Smooth muscle cell (in vitro differentiated cells): ENCODE measurements around the gene FAM229A. TPM values are rescaled to one million over a fixed set of nuclear protein-coding genes. Genes with fewer than 3 reads are reported as not detected.
A peak's percentile ranks its signal among the peaks of the same experiment; 100 is the strongest.

Source experiments
- DNase-seq: peaks from one replicate; lab custom pipeline; 2025; ENCODE audit not compliant: unreplicated experiment; lab: John Stamatoyannopoulos, UW
- H2AFZ ChIP-seq: fragments of 200-600 bp; sonication (generic); 2 replicates; pipeline ENCODE4 v1.6.0; 2016; ENCODE audit warnings: antibody characterized with exemption, low read depth, mild to moderate bottlenecking
- H3F3A ChIP-seq: fragments of 200-600 bp; sonication (generic); 2 replicates; pipeline ENCODE4 v1.6.0; 2017; ENCODE audit warnings: antibody characterized with exemption, low read depth
- H3K27ac ChIP-seq: fragments of 200-600 bp; sonication (generic); 2 replicates; pipeline ENCODE4 v1.5.1; 2016; ENCODE audit warnings: low read depth, mild to moderate bottlenecking
- H3K27me3 ChIP-seq: fragments of 200-600 bp; sonication (generic); 2 replicates; pipeline ENCODE4 v1.6.1; 2016; ENCODE audit warnings: low read depth, mild to moderate bottlenecking
- H3K36me3 ChIP-seq: fragments of 200-600 bp; sonication (generic); 2 replicates; pipeline ENCODE4 v1.5.1; 2016; ENCODE audit warnings: low read depth
- H3K4me1 ChIP-seq: fragments of 200-600 bp; sonication (generic); 2 replicates; pipeline ENCODE4 v1.5.1; 2016; ENCODE audit warnings: low read depth
- H3K4me2 ChIP-seq: fragments of 200-600 bp; sonication (generic); 2 replicates; pipeline ENCODE4 v1.6.0; 2016; ENCODE audit warnings: mild to moderate bottlenecking
- H3K4me3 ChIP-seq: fragments of 200-600 bp; sonication (generic); 2 replicates; pipeline ENCODE4 v1.5.1; 2016; ENCODE audit warnings: mild to moderate bottlenecking
- H3K79me2 ChIP-seq: fragments of 200-600 bp; sonication (generic); 2 replicates; pipeline ENCODE4 v1.6.0; 2016; ENCODE audit warnings: low read depth, mild to moderate bottlenecking
- H3K9ac ChIP-seq: fragments of 200-600 bp; sonication (generic); 2 replicates; pipeline ENCODE4 v1.6.0; 2016; ENCODE audit warnings: low read depth
- H3K9me3 ChIP-seq: fragments of 200-600 bp; sonication (generic); replicated peaks from 2 replicates; pipeline ENCODE4 v1.5.1; 2016; ENCODE audit warnings: low read depth
- H4K20me1 ChIP-seq: fragments of 200-600 bp; sonication (generic); 2 replicates; pipeline ENCODE4 v1.6.0; 2016; ENCODE audit warnings: low read depth
- WGBS: methylation state at CpG from one replicate; pipeline ENCODE4 v1.1.7; 2016; ENCODE audit warnings: low lambda C conversion rate; 5-methylcytosine and 5-hydroxymethylcytosine counted together
- polyA plus RNA-seq: library from polyadenylated mRNA; unstranded; fragments of >200 nt; fragmentation: Nextera tagmentation; extraction: Ambion mirVana; gene quantifications from 2 replicates; pipeline ENCODE4 v1.2.1, GENCODE V29; 2016
- total RNA-seq: library from RNA; depleted of rRNA; stranded (reverse); fragments of >200 nt; gene quantifications from 2 replicates; pipeline ENCODE4 v1.2.3, GENCODE V29; 2014
- TF ChIP-seq, protein P1 (sequence below): fragments of 200-600 bp; sonication (generic); IDR thresholded peaks from 2 replicates; pipeline ENCODE4 v1.5.1; 2017; ENCODE audit warnings: borderline replicate concordance, mild to moderate bottlenecking, antibody characterized with exemption; ENCODE audit not compliant: insufficient read depth, poor library complexity, severe bottlenecking

Gene FAM229A
- total and polyA plus RNA-seq, 2 experiments from 2014 or later: 1.6 to 11.1 TPM

DNA sequence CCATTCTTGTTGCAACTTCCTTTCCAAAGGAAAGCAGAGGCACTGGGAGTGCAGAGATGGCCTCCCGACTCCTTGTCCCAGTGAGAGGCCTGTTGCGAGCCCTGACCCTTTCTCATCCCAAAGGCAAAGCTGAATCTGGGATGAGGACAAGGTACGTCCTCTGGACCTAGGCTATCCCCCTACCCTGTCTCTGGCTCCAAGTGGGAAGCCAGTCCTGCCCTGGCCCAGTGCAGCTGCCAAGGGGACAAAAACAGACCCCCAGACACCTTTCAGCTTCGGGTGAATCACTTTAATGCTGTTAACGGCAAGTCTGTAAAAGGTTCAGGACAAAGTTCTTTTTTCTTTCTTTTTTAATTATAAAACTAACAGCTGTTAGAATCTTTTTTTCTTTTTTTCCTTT, 2.6 kb upstream of the FAM229A start:
- WGBS: 95% methylated on average over 5 of the region's 5 CpGs
- no peak overlapping the region for H3K27ac ChIP-seq
- H3K9ac ChIP-seq: no peak overlapping the region
- no peaks in the 10 kb centered on the region for H3K79me2 ChIP-seq
- H2AFZ ChIP-seq: no peak overlapping the region
- H3K27me3 ChIP-seq: no peaks in the 10 kb centered on the region
- no peaks in the 10 kb centered on the region for H3K36me3 ChIP-seq
- no peaks in the 10 kb centered on the region for H3K9me3 ChIP-seq
- TF ChIP-seq, protein P1, sequence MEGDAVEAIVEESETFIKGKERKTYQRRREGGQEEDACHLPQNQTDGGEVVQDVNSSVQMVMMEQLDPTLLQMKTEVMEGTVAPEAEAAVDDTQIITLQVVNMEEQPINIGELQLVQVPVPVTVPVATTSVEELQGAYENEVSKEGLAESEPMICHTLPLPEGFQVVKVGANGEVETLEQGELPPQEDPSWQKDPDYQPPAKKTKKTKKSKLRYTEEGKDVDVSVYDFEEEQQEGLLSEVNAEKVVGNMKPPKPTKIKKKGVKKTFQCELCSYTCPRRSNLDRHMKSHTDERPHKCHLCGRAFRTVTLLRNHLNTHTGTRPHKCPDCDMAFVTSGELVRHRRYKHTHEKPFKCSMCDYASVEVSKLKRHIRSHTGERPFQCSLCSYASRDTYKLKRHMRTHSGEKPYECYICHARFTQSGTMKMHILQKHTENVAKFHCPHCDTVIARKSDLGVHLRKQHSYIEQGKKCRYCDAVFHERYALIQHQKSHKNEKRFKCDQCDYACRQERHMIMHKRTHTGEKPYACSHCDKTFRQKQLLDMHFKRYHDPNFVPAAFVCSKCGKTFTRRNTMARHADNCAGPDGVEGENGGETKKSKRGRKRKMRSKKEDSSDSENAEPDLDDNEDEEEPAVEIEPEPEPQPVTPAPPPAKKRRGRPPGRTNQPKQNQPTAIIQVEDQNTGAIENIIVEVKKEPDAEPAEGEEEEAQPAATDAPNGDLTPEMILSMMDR: no peak
- no peak for DNase-seq
- H3K4me2 ChIP-seq: no peak overlapping the region
- peaks cover 2% of the 10 kb centered on the region for H3F3A ChIP-seq
- H4K20me1 ChIP-seq: no peaks in the 10 kb centered on the region
- peaks cover 14% of the 10 kb centered on the region for H3K4me1 ChIP-seq
- no peak overlapping the region for H3K4me3 ChIP-seq

DNA sequence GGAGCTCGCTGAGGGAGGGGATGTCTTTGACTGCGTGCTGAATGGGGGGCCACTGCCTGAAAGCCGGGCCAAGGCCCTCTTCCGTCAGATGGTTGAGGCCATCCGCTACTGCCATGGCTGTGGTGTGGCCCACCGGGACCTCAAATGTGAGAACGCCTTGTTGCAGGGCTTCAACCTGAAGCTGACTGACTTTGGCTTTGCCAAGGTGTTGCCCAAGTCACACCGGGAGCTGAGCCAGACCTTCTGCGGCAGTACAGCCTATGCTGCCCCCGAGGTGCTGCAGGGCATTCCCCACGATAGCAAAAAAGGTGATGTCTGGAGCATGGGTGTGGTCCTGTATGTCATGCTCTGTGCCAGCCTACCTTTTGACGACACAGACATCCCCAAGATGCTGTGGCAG, 1.4 kb upstream of the FAM229A start:
- Histone ChIP-seq H3K9ac (no peak overlapping the region), H2AFZ (no peak overlapping the region), H3K4me2 (no peak overlapping the region), H4K20me1 (no peaks in the 10 kb centered on the region), H3K4me1 (peaks cover 14% of the 10 kb centered on the region), H3F3A (peaks cover 6% of the 10 kb centered on the region), H3K36me3 (no peaks in the 10 kb centered on the region), H3K27ac (no peak overlapping the region), H3K79me2 (no peaks in the 10 kb centered on the region), H3K9me3 (no peaks in the 10 kb centered on the region), H3K4me3 (no peak overlapping the region), H3K27me3 (no peaks in the 10 kb centered on the region)
- WGBS: 96% methylated on average over 12 of the region's 12 CpGs
- TF ChIP-seq, protein P1: no peak
- no peak for DNase-seq

DNA sequence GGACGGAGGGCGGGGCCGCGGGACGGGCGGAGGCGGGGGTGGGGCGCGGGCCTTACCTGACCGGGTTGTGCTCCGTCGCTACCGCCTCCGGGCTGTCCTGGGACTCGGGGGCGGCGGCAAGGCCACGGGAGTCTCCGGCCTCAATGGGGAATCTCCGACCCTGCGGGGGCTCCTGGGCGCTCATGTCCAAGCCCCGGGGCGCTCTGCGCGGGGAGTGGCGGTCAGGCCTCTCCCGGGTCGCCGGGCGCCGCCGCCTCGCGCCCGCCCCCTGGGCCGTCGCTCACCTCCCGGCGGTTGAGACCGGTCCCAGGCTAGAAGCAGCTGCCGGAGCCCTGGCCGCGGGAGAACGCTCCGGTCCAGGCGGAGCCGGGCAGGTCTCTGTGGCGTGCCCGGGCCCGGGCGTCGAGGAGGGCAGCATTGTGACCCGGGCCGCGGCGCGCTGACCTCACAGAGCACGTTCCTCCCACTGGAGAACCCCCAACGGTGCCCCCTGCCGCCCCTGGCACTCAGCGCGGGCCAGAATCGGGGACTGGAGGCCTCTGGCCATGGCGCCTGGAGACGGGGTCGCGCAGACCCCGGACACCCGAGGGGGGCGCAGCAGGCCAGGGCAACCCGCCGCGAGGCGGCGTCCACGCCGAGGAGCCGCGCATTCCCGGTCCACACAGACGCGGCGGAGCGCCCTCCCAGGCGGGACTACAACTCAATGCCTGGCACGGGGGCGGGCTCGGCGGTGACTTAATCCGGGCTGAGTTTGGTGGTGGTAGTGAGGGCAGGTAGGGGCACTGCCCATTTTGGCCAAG, 411 bp downstream of the FAM229A start:
- Histone ChIP-seq H3K4me1 (peaks cover 14% of the 10 kb centered on the region), H3K79me2 (no peaks in the 10 kb centered on the region), H3K27me3 (no peaks in the 10 kb centered on the region), H3F3A (peaks cover 6% of the 10 kb centered on the region), H2AFZ (no peak overlapping the region), H3K27ac (no peak overlapping the region), H3K4me2 (peak overlapping the region; percentile 98), H3K9me3 (no peaks in the 10 kb centered on the region), H3K36me3 (no peaks in the 10 kb centered on the region), H3K9ac (peak overlapping the region; percentile 39), H3K4me3 (peak overlapping the region; percentile 61), H4K20me1 (no peaks in the 10 kb centered on the region)
- 3% methylated on average over 54 of the region's 91 CpGs for WGBS
- TF ChIP-seq, protein P1: peak; percentile 39
- DNase-seq: no peak

DNA sequence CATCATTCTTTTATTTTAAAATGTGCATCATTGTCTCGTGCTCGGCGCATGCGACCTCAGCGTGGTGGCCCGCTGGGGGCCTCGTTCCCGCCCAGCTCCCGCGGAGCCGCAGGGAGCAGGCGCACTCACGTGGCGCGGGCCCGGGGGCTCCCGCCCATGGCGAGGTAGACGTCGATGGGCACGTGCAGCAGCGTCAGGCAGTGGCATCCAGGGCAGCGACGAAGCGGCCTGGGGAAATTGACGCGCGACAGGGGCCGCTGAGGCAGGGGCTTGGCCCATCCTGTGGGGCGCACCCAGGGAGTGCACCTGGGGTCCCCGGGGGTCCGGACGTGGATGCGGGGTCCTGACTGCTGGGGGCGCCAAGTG, 994 bp downstream of the FAM229A start:
- Histone ChIP-seq H4K20me1 (no peaks in the 10 kb centered on the region), H3K4me1 (peaks cover 14% of the 10 kb centered on the region), H3K4me2 (peak overlapping the region; percentile 98), H3K27me3 (no peaks in the 10 kb centered on the region), H3K27ac (no peak overlapping the region), H3F3A (peaks cover 6% of the 10 kb centered on the region), H3K9me3 (no peaks in the 10 kb centered on the region), H3K4me3 (peak overlapping the region; percentile 61), H3K36me3 (no peaks in the 10 kb centered on the region), H2AFZ (no peak overlapping the region), H3K9ac (no peak overlapping the region), H3K79me2 (no peaks in the 10 kb centered on the region)
- 69% methylated on average over 29 of the region's 35 CpGs for whole genome bisulfite sequencing
- TF ChIP-seq, protein P1: no peak
- DNase-seq: no peak
